A549 treated with GW870086 at 1 μM for 4 hours (cell line): ENCODE data around the gene TUFM. TPM values are rescaled to one million over a fixed set of nuclear protein-coding genes. Genes with fewer than 3 reads are reported as not detected.

Source experiments
- total RNA-seq: library from RNA; stranded (reverse); fragments of 200-300 nt; extraction: Qiagen RNA extraction; gene quantifications from 5 replicates; pipeline ENCODE4 v1.2.3, GENCODE V29; 2022; ENCODE audit warnings: low read depth

Gene TUFM
- total RNA-seq: 220 to 315 TPM (median 293 TPM) in 5 replicates

GRCh38 chr16:28846080-28846932, at the start of gene TUFM:
TUFM (minus strand) TSS chr16:28846348; CDS start chr16:28846269, 79 bp downstream.

GRCh38 chr16:28878083-28878926, 32.2 kb upstream of the TUFM start, which contains the start of gene ATP2A1:
ATP2A1 (plus strand) TSS chr16:28878488; CDS start chr16:28878672, 184 bp downstream.

GRCh38 chr16:28822520-28823290, 23.4 kb downstream of the TUFM start, which contains the start of gene ATXN2L:
ATXN2L (plus strand) TSS chr16:28822999; CDS start chr16:28823260, 261 bp downstream.

Other genes with a start within 250 kb of the TUFM start
- gene SULT1A2, start 249.3 kb downstream of the TUFM start, total RNA-seq: 0.15 to 0.18 TPM (median 0.16 TPM) in 3 of 5 replicates, not detected in the others
- gene SULT1A1, start 236.3 kb downstream of the TUFM start, total RNA-seq: 4.7 to 6.1 TPM (median 5.4 TPM) in 5 replicates
- 0.39 to 0.72 TPM (median 0.46 TPM) in 4 of 5 replicates, not detected in the other for gene NPIPB8, start 208.3 kb downstream of the TUFM start, total RNA-seq
- 188 to 398 TPM (median 344 TPM) in 5 replicates for gene EIF3C, start 134.9 kb downstream of the TUFM start, total RNA-seq
- 1.3 to 1.7 TPM (median 1.4 TPM) in 5 replicates for gene NPIPB9, start 94.6 kb downstream of the TUFM start, total RNA-seq
- 88.7 to 128 TPM (median 123 TPM) in 5 replicates for gene ATXN2L, start 23.3 kb downstream of the TUFM start, total RNA-seq
- gene SH2B1, start 17.5 kb upstream of the TUFM start, total RNA-seq: 23.4 to 30.8 TPM (median 29.5 TPM) in 5 replicates
- gene ATP2A1, start 32.1 kb upstream of the TUFM start, total RNA-seq: 1.7 to 4.8 TPM (median 2.1 TPM) in 5 replicates
- 9.0 to 10.3 TPM (median 9.6 TPM) in 5 replicates for gene RABEP2, start 78.9 kb upstream of the TUFM start, total RNA-seq
- not detected in 5 replicates for gene CD19, start 85.6 kb upstream of the TUFM start, total RNA-seq
- 18.9 to 27.3 TPM (median 25.7 TPM) in 5 replicates for gene NFATC2IP, start 104.6 kb upstream of the TUFM start, total RNA-seq
- gene SPNS1, start 128.4 kb upstream of the TUFM start, total RNA-seq: 54.4 to 74.8 TPM (median 72.6 TPM) in 5 replicates
- 3.1 to 5.2 TPM (median 4.2 TPM) in 5 replicates for gene LAT, start 138.7 kb upstream of the TUFM start, total RNA-seq